GM12873 (cell line): Measurements from ENCODE around the gene SLC52A1.

Source experiments
- CTCF ChIP-seq: IDR thresholded peaks from 2 replicates; pipeline ENCODE4 v1.5.1; 2012; ENCODE audit warnings: low read depth, mild to moderate bottlenecking, moderate library complexity, low read length, control low read depth; ENCODE audit not compliant: insufficient read depth; ENCODE audit errors: missing control alignments

SLC52A1 gene

GRCh38 chr17:4998027-4998731, 37.0 kb downstream of the SLC52A1 start:
- TF ChIP-seq CTCF, result no peak

DNA sequence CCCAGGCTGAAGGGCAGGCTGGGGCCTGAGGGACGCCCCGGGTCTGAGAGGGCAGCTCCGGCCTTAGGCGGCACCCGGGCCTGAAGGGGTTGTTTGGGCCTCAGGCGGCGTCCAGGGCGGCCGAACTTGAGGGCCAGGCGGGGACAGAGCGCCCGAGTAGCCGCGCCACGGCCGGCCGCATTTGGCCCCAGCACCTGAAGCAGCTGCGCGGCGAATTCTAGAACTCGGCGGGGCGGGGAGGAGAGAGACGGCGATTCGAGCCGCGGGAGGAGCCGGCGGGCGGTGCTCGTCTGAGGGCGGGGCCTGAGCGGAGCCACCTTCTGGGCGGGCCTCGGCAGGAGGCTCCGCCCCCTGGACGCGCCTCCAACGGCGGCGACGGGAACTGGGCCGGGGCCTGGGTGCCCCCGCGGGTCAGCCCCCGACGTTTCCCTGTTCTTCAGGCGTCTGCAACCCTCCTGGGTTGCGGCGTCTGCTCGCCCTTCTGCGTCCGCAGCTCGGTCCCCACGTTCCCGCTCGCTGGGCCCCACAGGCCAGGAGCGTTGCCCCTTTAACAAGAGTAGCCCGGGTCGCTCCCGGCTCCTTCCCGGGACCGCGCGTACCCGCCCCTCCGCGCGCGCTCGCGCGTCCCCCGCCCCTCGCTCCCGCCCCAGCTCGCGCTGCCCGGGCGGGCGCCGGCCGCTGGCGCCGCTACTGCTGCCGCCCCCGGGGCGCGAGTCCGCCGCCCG, 37.8 kb downstream of the SLC52A1 start, which contains the start of the genes INCA1 and KIF1C:
INCA1 (minus strand) TSS at position 221 of the 725 bp plus-strand sequence. CDS start 3,085 bp downstream, outside the sequence.
KIF1C (plus strand) TSS at position 649 of the 725 bp plus-strand sequence. CDS start 2,297 bp downstream, outside the sequence.
- no peak for TF ChIP-seq CTCF

GRCh38 chr17:4994081-4994595, 41.1 kb downstream of the SLC52A1 start:
- no peak for TF ChIP-seq CTCF

DNA sequence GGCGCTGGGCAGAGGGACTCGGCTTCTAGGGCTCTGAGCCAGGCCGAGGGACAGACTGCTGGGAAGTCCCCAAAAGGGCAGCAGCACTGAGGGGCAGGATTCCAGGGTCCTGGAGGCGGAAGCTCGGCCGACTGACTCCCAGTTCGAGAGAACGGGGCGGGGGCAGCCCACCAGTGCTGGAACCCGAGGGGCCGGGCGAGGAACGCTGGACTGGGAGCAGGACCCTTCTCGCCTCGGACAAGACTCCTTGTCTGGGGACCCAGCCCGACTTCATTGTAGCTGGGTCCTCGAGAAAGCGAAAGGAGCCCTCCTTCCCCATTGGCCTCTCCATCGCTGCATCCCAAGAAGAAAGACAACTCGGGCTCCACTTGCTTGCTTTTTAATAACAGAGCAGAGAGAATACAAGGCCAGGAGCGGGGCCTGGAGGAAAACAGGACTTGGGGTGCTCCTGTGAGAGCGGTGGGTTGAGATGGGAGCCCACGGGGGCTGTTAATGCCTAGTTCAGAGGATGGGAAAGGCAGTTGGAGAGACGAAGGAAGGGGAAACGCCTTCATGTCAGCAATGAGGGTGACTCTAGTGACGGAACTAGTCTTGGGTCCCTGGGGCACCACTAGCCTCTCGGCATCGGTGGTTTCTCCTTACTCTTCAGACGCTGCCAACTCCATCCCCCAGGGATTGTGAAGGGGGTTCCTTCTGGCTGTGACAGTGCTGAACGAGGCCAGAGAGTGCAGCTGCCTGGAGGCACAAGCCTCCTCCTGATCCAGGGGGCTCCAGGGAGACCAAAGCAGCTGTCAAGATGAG, 47.3 kb downstream of the SLC52A1 start:
- no peak for TF ChIP-seq CTCF

- TF ChIP-seq CTCF, result peak; percentile 71
Observed at GRCh38 chr17:4986951-4987766, 48.1 kb downstream of the SLC52A1 start, which contains the start of gene CAMTA2. Gene CAMTA2 (minus strand): TSS chr17:4987675. CDS start chr17:4986222, 1,453 bp downstream.

GRCh38 chr17:4986403-4986802, 48.8 kb downstream of the SLC52A1 start:
- no peak for TF ChIP-seq CTCF
